Stimulated activated CD8-positive, alpha-beta memory T cell treated with anti-CD3 and anti-CD28 coated beads, Interleukin-4, amount 100 ng/mL, for 4 hours (primary cell): ENCODE results near the gene NUP93.

Source experiments
- DNase-seq, 2 donors: peaks; one replicate each; pipeline ENCODE4 v3.0.0-alpha.2; 2020; ENCODE audit warnings: low read depth in 2 of 2, low spot score in 1 of 2

NUP93 gene

GRCh38 chr16:56847173-56847910, 117.4 kb downstream of the NUP93 start:
- DNase-seq, result no peak

GRCh38 chr16:56848029-56848936, 118.4 kb downstream of the NUP93 start:
- no peak for DNase-seq

- no peak for DNase-seq
Observed at GRCh38 chr16:56848955-56849689, 119.2 kb downstream of the NUP93 start.

- DNase-seq, result no peak
Observed at GRCh38 chr16:56849690-56850680, 120.1 kb downstream of the NUP93 start.

- no peak for DNase-seq
Observed at GRCh38 chr16:56851671-56852400, 121.9 kb downstream of the NUP93 start.

- DNase-seq, result no peak
Observed at GRCh38 chr16:56852401-56852730, 122.4 kb downstream of the NUP93 start.

GRCh38 chr16:56852968-56853367, 123.0 kb downstream of the NUP93 start:
- DNase-seq, result no peak

GRCh38 chr16:56855201-56855600, 125.3 kb downstream of the NUP93 start:
- DNase-seq, result no peak

- DNase-seq, result no peak
Observed at GRCh38 chr16:56855946-56856345, 126.0 kb downstream of the NUP93 start.

- no peak for DNase-seq
Observed at GRCh38 chr16:56856876-56857447, 127.0 kb downstream of the NUP93 start.

GRCh38 chr16:56858374-56858773, 128.4 kb downstream of the NUP93 start:
- no peak for DNase-seq

- DNase-seq, result no peak
Observed at GRCh38 chr16:56859636-56860035, 129.7 kb downstream of the NUP93 start.

GRCh38 chr16:56860226-56861020, 130.5 kb downstream of the NUP93 start:
- no peak for DNase-seq

- no peak for DNase-seq
Observed at GRCh38 chr16:56861092-56861610, 131.2 kb downstream of the NUP93 start.

GRCh38 chr16:56861756-56862155, 131.8 kb downstream of the NUP93 start:
- no peak for DNase-seq

- DNase-seq, result no peak
Observed at GRCh38 chr16:56862776-56863175, 132.8 kb downstream of the NUP93 start.

- no peak for DNase-seq
Observed at GRCh38 chr16:56864960-56865359, 135.0 kb downstream of the NUP93 start, which contains the start of gene SLC12A3. Gene SLC12A3 (plus strand): TSS chr16:56865207. CDS start chr16:56865236, 29 bp downstream.

- no peak for DNase-seq
Observed at GRCh38 chr16:56865394-56866062, 135.6 kb downstream of the NUP93 start.
